IMR-90 (cell line): ENCODE results near the gene TUBB4A. TPM values are rescaled to one million over a fixed set of nuclear protein-coding genes. Genes with fewer than 3 reads are reported as not detected.

Experiments used
- ATAC-seq: fragments of 200-7000 bp; cut with Tn5 transposase; 2 replicates; pipeline ENCODE4 v1.9.1; 2020; ENCODE audit warnings: low read depth, mild to moderate bottlenecking, moderate library complexity
- BruUV-seq: library from RNA; stranded (reverse); fragments of 400-500 nt; replicated peaks from 2 replicates; lab custom pipeline; 2021; lab: Mats Ljungman, UMichigan
- CTCF ChIA-PET: fragments of 300-600 bp; formaldehyde crosslinking; extraction: SDS; loops from one replicate; lab custom pipeline; 2021; ENCODE audit warnings: antibody characterized with exemption; lab: Yijun Ruan, JAX
- POLR2A ChIA-PET: fragments of 300-600 bp; sonication (Branson Sonifier 250); formaldehyde crosslinking; loops from one replicate; lab custom pipeline; 2022; ENCODE audit warnings: antibody characterized with exemption; ENCODE audit not compliant: unreplicated experiment; lab: Charles Lee
- DNase-seq: peaks from one replicate; pipeline ENCODE4 v3.0.0; 2013
- H2AFZ ChIP-seq: replicated peaks from 2 replicates; pipeline ENCODE3; 2013; ENCODE audit warnings: low read length, mild to moderate bottlenecking; ENCODE audit not compliant: poor library complexity
- H2AK5ac ChIP-seq: 2 replicates; pipeline ENCODE4 v1.6.1; 2013; ENCODE audit warnings: low read depth, low read length, inconsistent platforms
- H2AK9ac ChIP-seq: replicated peaks from 2 replicates; pipeline ENCODE3; 2013; ENCODE audit warnings: mild to moderate bottlenecking, low read depth, low read length, moderate library complexity; ENCODE audit not compliant: poor library complexity
- H2BK120ac ChIP-seq: 2 replicates; pipeline ENCODE4 v1.6.1; 2013; ENCODE audit warnings: low read depth, low read length, inconsistent platforms
- H2BK15ac ChIP-seq: 3 replicates; pipeline ENCODE4 v1.6.1; 2013; ENCODE audit warnings: low read depth, low read length, inconsistent platforms
- H2BK20ac ChIP-seq: 2 replicates; pipeline ENCODE4 v1.6.1; 2013; ENCODE audit warnings: low read depth, mild to moderate bottlenecking, inconsistent platforms, low read length, moderate library complexity
- H2BK5ac ChIP-seq: 2 replicates; pipeline ENCODE4 v1.6.1; 2013; ENCODE audit warnings: mild to moderate bottlenecking, low read depth, low read length, inconsistent platforms; ENCODE audit not compliant: poor library complexity, severe bottlenecking
- H3K14ac ChIP-seq: replicated peaks from 2 replicates; pipeline ENCODE4 v1.6.1; 2013; ENCODE audit warnings: low read depth, low read length, inconsistent platforms
- H3K18ac ChIP-seq: 2 replicates; pipeline ENCODE4 v1.6.1; 2013; ENCODE audit warnings: low read depth, low read length, control low read depth
- H3K23ac ChIP-seq: 2 replicates; pipeline ENCODE4 v1.6.1; 2013; ENCODE audit warnings: low read depth, low read length, inconsistent platforms
- H3K27ac ChIP-seq: 2 replicates; pipeline ENCODE4 v1.5.1; 2013; ENCODE audit warnings: mild to moderate bottlenecking, control low read depth, low read length; ENCODE audit not compliant: insufficient read depth
- H3K27me3 ChIP-seq: 2 replicates; pipeline ENCODE4 v1.6.1; 2013; ENCODE audit warnings: low read length; ENCODE audit not compliant: control insufficient read depth, insufficient read depth
- H3K36me3 ChIP-seq: 2 replicates; pipeline ENCODE4 v1.6.1; 2013; ENCODE audit warnings: low read length, mixed read lengths; ENCODE audit not compliant: control insufficient read depth, insufficient read depth
- H3K4ac ChIP-seq: 2 replicates; pipeline ENCODE4 v1.6.1; 2013; ENCODE audit warnings: low read depth, low read length, inconsistent platforms
- H3K4me1 ChIP-seq: 2 replicates; pipeline ENCODE4 v1.6.1; 2013; ENCODE audit warnings: low read length, mixed read lengths; ENCODE audit not compliant: control insufficient read depth, insufficient read depth
- H3K4me2 ChIP-seq: 2 replicates; pipeline ENCODE4 v1.6.1; 2013; ENCODE audit warnings: low read depth, mild to moderate bottlenecking, control low read depth, low read length, moderate library complexity
- H3K4me3 ChIP-seq: 2 replicates; pipeline ENCODE4 v1.5.1; 2013; ENCODE audit warnings: low read depth, mild to moderate bottlenecking, control low read depth, low read length, moderate library complexity; ENCODE audit not compliant: insufficient read depth
- H3K56ac ChIP-seq: 2 replicates; pipeline ENCODE4 v1.6.1; 2013; ENCODE audit warnings: low read length, inconsistent platforms; ENCODE audit not compliant: insufficient read depth; ENCODE audit errors: extremely low read depth
- H3K79me1 ChIP-seq, 2 experiments: 2 replicates each; pipeline ENCODE4 v1.6.1; 2013; ENCODE audit warnings: low read length in 2 of 2, inconsistent platforms in 1 of 2, low read depth in 1 of 2
- H3K9ac ChIP-seq: 2 replicates; pipeline ENCODE4 v1.6.1; 2013; ENCODE audit warnings: low read depth, low read length, control low read depth
- H3K9me1 ChIP-seq: 2 replicates; pipeline ENCODE4 v1.6.1; 2013; ENCODE audit warnings: low read length, inconsistent platforms; ENCODE audit not compliant: insufficient read depth
- H3K9me3 ChIP-seq: 2 replicates; pipeline ENCODE4 v1.6.1; 2013; ENCODE audit warnings: low read length; ENCODE audit not compliant: control insufficient read depth, insufficient read depth
- H4K20me1 ChIP-seq: 2 replicates; pipeline ENCODE4 v1.6.1; 2013; ENCODE audit warnings: low read length, inconsistent platforms; ENCODE audit not compliant: insufficient read depth
- H4K5ac ChIP-seq: 2 replicates; pipeline ENCODE4 v1.6.1; 2013; ENCODE audit warnings: mild to moderate bottlenecking, low read depth, low read length, control low read depth
- H4K8ac ChIP-seq, 2 experiments: 2 replicates each; pipeline ENCODE4 v1.6.1; 2013; ENCODE audit warnings: low read depth in 2 of 2, low read length in 2 of 2, control low read depth in 1 of 2, inconsistent platforms in 1 of 2
- H4K91ac ChIP-seq: 2 replicates; pipeline ENCODE4 v1.6.1; 2013; ENCODE audit warnings: low read depth, low read length, inconsistent platforms; ENCODE audit not compliant: insufficient read depth
- BHLHE40 ChIP-seq: fragments of 150-350 bp; IDR thresholded peaks from 2 replicates; pipeline ENCODE4 v1.6.1; 2016; ENCODE audit warnings: mild to moderate bottlenecking, low read depth, low read length
- CEBPB ChIP-seq: IDR thresholded peaks from 2 replicates; pipeline ENCODE4 v1.6.1; 2012; ENCODE audit warnings: low read depth, low read length, improper control_type of control experiment
- CHD1 ChIP-seq: IDR thresholded peaks from 2 replicates; pipeline ENCODE4 v1.6.1; 2012; ENCODE audit warnings: low read depth, low read length, improper control_type of control experiment
- CTCF ChIP-seq: conservative IDR thresholded peaks from 2 replicates; pipeline ENCODE4 v1.5.1; 2012; ENCODE audit warnings: mild to moderate bottlenecking, low read depth, low read length, improper control_type of control experiment
- ELK1 ChIP-seq: fragments of 150-350 bp; IDR thresholded peaks from 2 replicates; pipeline ENCODE4 v1.6.1; 2016; ENCODE audit warnings: low read depth, mild to moderate bottlenecking, low read length, moderate library complexity, borderline replicate concordance
- FOS ChIP-seq: fragments of 150-350 bp; IDR thresholded peaks from 2 replicates; pipeline ENCODE4 v1.6.1; 2016; ENCODE audit warnings: low read depth, low read length
- MAFK ChIP-seq: IDR thresholded peaks from 2 replicates; pipeline ENCODE4 v1.6.1; 2012; ENCODE audit warnings: low read depth, low read length, improper control_type of control experiment
- MAZ ChIP-seq: IDR thresholded peaks from 2 replicates; pipeline ENCODE4 v1.6.1; 2012; ENCODE audit warnings: low read depth, mild to moderate bottlenecking, low read length, improper control_type of control experiment, moderate library complexity, borderline replicate concordance
- MXI1 ChIP-seq: IDR thresholded peaks from 2 replicates; pipeline ENCODE4 v1.6.1; 2012; ENCODE audit warnings: low read depth, mild to moderate bottlenecking, low read length, moderate library complexity, borderline replicate concordance
- NFE2L2 ChIP-seq: fragments of 150-350 bp; IDR thresholded peaks from 2 replicates; pipeline ENCODE4 v1.6.1; 2016; ENCODE audit warnings: low read depth, mild to moderate bottlenecking, low read length
- POLR2A ChIP-seq: IDR thresholded peaks from 2 replicates; pipeline ENCODE4 v1.6.1; 2012; ENCODE audit warnings: mild to moderate bottlenecking, low read depth, low read length
- RAD21 ChIP-seq: IDR thresholded peaks from 2 replicates; pipeline ENCODE4 v1.6.1; 2012; ENCODE audit warnings: low read length, improper control_type of control experiment
- RCOR1 ChIP-seq: IDR thresholded peaks from 2 replicates; pipeline ENCODE4 v1.6.1; 2012; ENCODE audit warnings: mild to moderate bottlenecking, low read length, improper control_type of control experiment; ENCODE audit not compliant: insufficient replicate concordance
- RFX5 ChIP-seq: IDR thresholded peaks from 2 replicates; pipeline ENCODE4 v1.8.0; 2012; ENCODE audit warnings: low read depth, mild to moderate bottlenecking, low read length, moderate library complexity
- USF2 ChIP-seq: fragments of 150-350 bp; IDR thresholded peaks from 2 replicates; pipeline ENCODE4 v1.6.1; 2017; ENCODE audit warnings: mild to moderate bottlenecking, antibody characterized with exemption, low read length, low read depth
- WGBS, 2 experiments: methylation state at CpG; one replicate each; pipeline versions ENCODE4 v1.1.5 to v1.1.7; 2013; ENCODE audit warnings: missing lambda C conversion rate in 2 of 2; ENCODE audit not compliant: insufficient read length in 1 of 2; ENCODE audit errors: extremely low coverage in 2 of 2; 5-methylcytosine and 5-hydroxymethylcytosine counted together
- dilution Hi-C: fragments of 300-500 bp; cut with HindIII; formaldehyde crosslinking; loops from one replicate; pipeline ENCODE4 v1.14.3; 2018; ENCODE audit warnings: low sequenced_read_pairs; ENCODE audit not compliant: unreplicated experiment
- in situ Hi-C: fragments of 300-500 bp; cut with MboI; formaldehyde crosslinking; loops from 3 replicates; pipeline ENCODE4 v1.14.3; 2019; ENCODE audit warnings: low sequenced_read_pairs, inconsistent platforms, mixed read lengths
- intact Hi-C: fragments of 100-400 bp; cut with micrococcal nuclease; formaldehyde crosslinking; loops from 2 replicates; pipeline ENCODE4 v1.10.0; 2022
- polyA plus RNA-seq, 3 experiments: library from polyadenylated mRNA; depleted of rRNA; stranded (reverse); fragments of >200 nt; gene quantifications; 2 replicates each; pipeline ENCODE4 v1.2.3, GENCODE V29; 2012; ENCODE audit warnings: low replicate concordance in 1 of 3
- total RNA-seq: library from RNA; depleted of rRNA; stranded (reverse); fragments of >200 nt; gene quantifications from 2 replicates; pipeline ENCODE4 v1.2.3, GENCODE V29; 2012

TUBB4A gene
- total and polyA plus RNA-seq, 2 of the 4 experiments (the other 2 are of a cell fraction), result not detected

GRCh38 chr19:6500837-6501739, 1.0 kb downstream of the TUBB4A start:
- H3K9me3 ChIP-seq, result no peaks in the 10 kb centered on the region
- ATAC-seq (no peak), DNase-seq (no peak)
- POLR2A ChIA-PET, result no interaction called here
- no peak overlapping the region for H4K5ac ChIP-seq
- H3K23ac ChIP-seq, result no peak overlapping the region
- H3K27ac ChIP-seq, result no peak overlapping the region
- H3K4me3 ChIP-seq, result no peak overlapping the region
- 56% methylated on average over 6 of the region's 24 CpGs; no CpG with 5 or more reads in 1 of the 2 experiments for WGBS, 2 experiments
- H3K14ac ChIP-seq, result no peak overlapping the region
- H2BK5ac ChIP-seq, result no peak overlapping the region
- no peak overlapping the region for H2AK5ac ChIP-seq
- no peak overlapping the region for H2BK120ac ChIP-seq
- no peaks in the 10 kb centered on the region for H4K20me1 ChIP-seq
- H4K91ac ChIP-seq, result no peak overlapping the region
- dilution Hi-C loops, result no loop called here
- no peak overlapping the region for H2AK9ac ChIP-seq
- no peak overlapping the region for H2BK15ac ChIP-seq
- no peak overlapping the region for H3K56ac ChIP-seq
- H3K4me2 ChIP-seq, result no peak overlapping the region
- in situ Hi-C loops, result no loop called here
- no peaks in the 10 kb centered on the region for H3K36me3 ChIP-seq
- no peak overlapping the region for H4K8ac ChIP-seq
- H3K9me1 ChIP-seq, result no peaks in the 10 kb centered on the region
- intact Hi-C loops, result no loop called here
- H3K18ac ChIP-seq, result no peak overlapping the region
- CTCF ChIA-PET, result interaction anchor here (0.6 kb wide), 1 partner anchor 130 kb away, joined by 3 read pairs; no protein-coding TSS in a partner anchor
- no peaks in the 10 kb centered on the region for H3K4me1 ChIP-seq
- no peak overlapping the region for H2AFZ ChIP-seq
- no peak overlapping the region for H3K9ac ChIP-seq
- BruUV-seq, result no TSS peak
- no peaks in the 10 kb centered on the region for H3K79me1 ChIP-seq
- no peak overlapping the region for H2BK20ac ChIP-seq
- peaks cover 23% of the 10 kb centered on the region for H3K27me3 ChIP-seq
- H3K4ac ChIP-seq, result no peak overlapping the region
- TF ChIP-seq RFX5 (no peak), FOS (no peak), USF2 (no peak), MXI1 (no peak), POLR2A (no peak), BHLHE40 (no peak), CTCF (no peak), RCOR1 (no peak), ELK1 (no peak), RAD21 (no peak), CHD1 (no peak), NFE2L2 (no peak), MAZ (no peak), MAFK (no peak), CEBPB (no peak)
